Measurements from ENCODE around the gene RAB6B. TPM values are rescaled to one million over a fixed set of nuclear protein-coding genes. Genes with fewer than 3 reads are reported as not detected.

Gene RAB6B
- polyA plus RNA-seq, 1 donor (not counting 4 experiments of a cell fraction or from before 2014, with no cell fraction given) = 2.2 TPM

GRCh38 chr3:133938770-133939462 lies 43.2 kb upstream of the RAB6B start:
- Histone ChIP-seq H4K20me1 (ENCODE audit: control insufficient read depth, extremely low read depth, insufficient read depth, low read length) (peaks cover 6% of the 10 kb centered on the region), H3K9me1 (ENCODE audit: control insufficient read depth, extremely low read depth, insufficient read depth, low read length) (no peaks in the 10 kb centered on the region), H3K27me3 (ENCODE audit: control insufficient read depth, extremely low read depth, insufficient read depth, low read length) (peaks cover 91% of the 10 kb centered on the region), H3K4me2 (ENCODE audit: control insufficient read depth, extremely low read depth, insufficient read depth, low read depth, low read length) (no peak overlapping the region), H3K36me3 (ENCODE audit: control insufficient read depth in 2 of 2, extremely low read depth in 1 of 2, insufficient read depth in 2 of 2, low read length in 2 of 2) (no peaks in the 10 kb centered on the region), H3K9me3 (ENCODE audit: control insufficient read depth, low read depth, low read length) (no peaks in the 10 kb centered on the region), H2AFZ (ENCODE audit: control insufficient read depth, low read length) (no peak overlapping the region), H3K79me2 (ENCODE audit: control insufficient read depth, insufficient read depth, low read length) (no peaks in the 10 kb centered on the region), H3K9ac (ENCODE audit: control insufficient read depth, extremely low read depth, insufficient read depth, low read length) (no peak overlapping the region), H3K4me1 (ENCODE audit: control insufficient read depth, extremely low read depth, insufficient read depth, low read length) (peaks cover 12% of the 10 kb centered on the region), H3K27ac (ENCODE audit: control insufficient read depth, insufficient read depth, low read length) (no peak overlapping the region), H3K4me3 (ENCODE audit: control insufficient read depth in 2 of 3, extremely low read depth in 1 of 3, insufficient read depth in 2 of 3, low read depth in 1 of 3, low read length in 3 of 3) (no peak overlapping the region)
- DNase-seq (ENCODE audit: low read depth, low spot score) (no peak), FAIRE-seq (peak; percentile 83)
- dilution Hi-C loops (cut with MboI; ENCODE audit: extremely low pct_ligation_motif_present, low sequenced_read_pairs) = no loop called here
- peak; percentile 28 for TF ChIP-seq EZH2 (IDR thresholded peaks at IDR 0.05; ENCODE audit: low read length)
- TF ChIP-seq, protein P1, sequence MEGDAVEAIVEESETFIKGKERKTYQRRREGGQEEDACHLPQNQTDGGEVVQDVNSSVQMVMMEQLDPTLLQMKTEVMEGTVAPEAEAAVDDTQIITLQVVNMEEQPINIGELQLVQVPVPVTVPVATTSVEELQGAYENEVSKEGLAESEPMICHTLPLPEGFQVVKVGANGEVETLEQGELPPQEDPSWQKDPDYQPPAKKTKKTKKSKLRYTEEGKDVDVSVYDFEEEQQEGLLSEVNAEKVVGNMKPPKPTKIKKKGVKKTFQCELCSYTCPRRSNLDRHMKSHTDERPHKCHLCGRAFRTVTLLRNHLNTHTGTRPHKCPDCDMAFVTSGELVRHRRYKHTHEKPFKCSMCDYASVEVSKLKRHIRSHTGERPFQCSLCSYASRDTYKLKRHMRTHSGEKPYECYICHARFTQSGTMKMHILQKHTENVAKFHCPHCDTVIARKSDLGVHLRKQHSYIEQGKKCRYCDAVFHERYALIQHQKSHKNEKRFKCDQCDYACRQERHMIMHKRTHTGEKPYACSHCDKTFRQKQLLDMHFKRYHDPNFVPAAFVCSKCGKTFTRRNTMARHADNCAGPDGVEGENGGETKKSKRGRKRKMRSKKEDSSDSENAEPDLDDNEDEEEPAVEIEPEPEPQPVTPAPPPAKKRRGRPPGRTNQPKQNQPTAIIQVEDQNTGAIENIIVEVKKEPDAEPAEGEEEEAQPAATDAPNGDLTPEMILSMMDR (optimal IDR thresholded peaks at IDR 0.05 in 1 of 3, IDR thresholded peaks at IDR 0.05 in 1 of 3, conservative IDR thresholded peaks at IDR 0.05 in 1 of 3; ENCODE audit: extremely low read depth in 1 of 3, insufficient read depth in 2 of 3, low read length in 3 of 3) = peak in 2 of 3 experiments; percentile 35 to 56

- Histone ChIP-seq H3K9me3 (ENCODE audit: control insufficient read depth, low read depth, low read length) (no peaks in the 10 kb centered on the region), H3K36me3 (ENCODE audit: control insufficient read depth in 2 of 2, extremely low read depth in 1 of 2, insufficient read depth in 2 of 2, low read length in 2 of 2) (no peaks in the 10 kb centered on the region), H3K27ac (ENCODE audit: control insufficient read depth, insufficient read depth, low read length) (no peak overlapping the region), H2AFZ (ENCODE audit: control insufficient read depth, low read length) (no peak overlapping the region), H3K9ac (ENCODE audit: control insufficient read depth, extremely low read depth, insufficient read depth, low read length) (no peak overlapping the region), H3K79me2 (ENCODE audit: control insufficient read depth, insufficient read depth, low read length) (no peaks in the 10 kb centered on the region), H3K9me1 (ENCODE audit: control insufficient read depth, extremely low read depth, insufficient read depth, low read length) (no peaks in the 10 kb centered on the region), H3K4me3 (ENCODE audit: control insufficient read depth in 2 of 3, extremely low read depth in 1 of 3, insufficient read depth in 2 of 3, low read depth in 1 of 3, low read length in 3 of 3) (no peak overlapping the region), H3K4me1 (ENCODE audit: control insufficient read depth, extremely low read depth, insufficient read depth, low read length) (peaks cover 3% of the 10 kb centered on the region), H3K27me3 (ENCODE audit: control insufficient read depth, extremely low read depth, insufficient read depth, low read length) (peaks cover 98% of the 10 kb centered on the region), H3K4me2 (ENCODE audit: control insufficient read depth, extremely low read depth, insufficient read depth, low read depth, low read length) (no peak overlapping the region), H4K20me1 (ENCODE audit: control insufficient read depth, extremely low read depth, insufficient read depth, low read length) (peaks cover 2% of the 10 kb centered on the region)
- FAIRE-seq = peak; percentile 43
- dilution Hi-C loops (cut with MboI; ENCODE audit: extremely low pct_ligation_motif_present, low sequenced_read_pairs) = no loop called here
- no peak for TF ChIP-seq EZH2 (IDR thresholded peaks at IDR 0.05; ENCODE audit: low read length)
- TF ChIP-seq, protein P1 (optimal IDR thresholded peaks at IDR 0.05 in 1 of 3, IDR thresholded peaks at IDR 0.05 in 1 of 3, conservative IDR thresholded peaks at IDR 0.05 in 1 of 3; ENCODE audit: extremely low read depth in 1 of 3, insufficient read depth in 2 of 3, low read length in 3 of 3) = no peak
- DNase-seq (ENCODE audit: low read depth, low spot score) = no peak
These were observed 42.3 kb upstream of the RAB6B start for GRCh38 chr3:133937756-133938601.
